Osteoblast (primary cell): ENCODE results near the gene DRAP1. TPM values are rescaled to one million over a fixed set of nuclear protein-coding genes. Genes with fewer than 3 reads are reported as not detected.
A peak's percentile ranks its signal among the peaks of the same experiment; 100 is the strongest.

ENCODE experiments used
- DNase-seq: peaks from one replicate; pipeline ENCODE4 v3.0.0; 2011; ENCODE audit warnings: low spot score, mixed read lengths; ENCODE audit not compliant: insufficient read length; ENCODE audit errors: missing footprints
- H2AFZ ChIP-seq: 2 replicates; pipeline ENCODE4 v1.6.0; 2011; ENCODE audit warnings: mild to moderate bottlenecking, low read length
- H3K27ac ChIP-seq: 2 replicates; pipeline ENCODE4 v1.5.1; 2011; ENCODE audit warnings: mild to moderate bottlenecking, low read depth, low read length, moderate library complexity
- H3K27me3 ChIP-seq: 2 replicates; pipeline ENCODE4 v1.6.0; 2012; ENCODE audit warnings: mild to moderate bottlenecking, control low read depth, inconsistent platforms, low read length, moderate library complexity; ENCODE audit not compliant: insufficient read depth
- H3K36me3 ChIP-seq: 2 replicates; pipeline ENCODE4 v1.5.1; 2011; ENCODE audit warnings: mild to moderate bottlenecking, low read length, control low read depth, moderate library complexity; ENCODE audit not compliant: insufficient read depth
- H3K4me1 ChIP-seq: 2 replicates; pipeline ENCODE4 v1.5.1; 2011; ENCODE audit warnings: mild to moderate bottlenecking, low read length, control low read depth, moderate library complexity; ENCODE audit not compliant: insufficient read depth
- H3K4me2 ChIP-seq: 2 replicates; pipeline ENCODE4 v1.6.0; 2011; ENCODE audit warnings: mild to moderate bottlenecking, low read length; ENCODE audit not compliant: insufficient read depth
- H3K4me3 ChIP-seq: fragments of 200-600 bp; sonication (generic); 3 replicates; pipeline ENCODE4 v1.5.1; 2012; ENCODE audit warnings: mild to moderate bottlenecking, low read length, inconsistent platforms; ENCODE audit not compliant: insufficient read depth
- H3K79me2 ChIP-seq: 2 replicates; pipeline ENCODE4 v1.6.0; 2012; ENCODE audit warnings: mild to moderate bottlenecking, low read length, control low read depth, inconsistent platforms; ENCODE audit not compliant: insufficient read depth
- H3K9me3 ChIP-seq: 2 replicates; pipeline ENCODE4 v1.5.1; 2011; ENCODE audit warnings: low read depth, low read length, control low read depth
- H4K20me1 ChIP-seq: 2 replicates; pipeline ENCODE4 v1.6.0; 2012; ENCODE audit warnings: mild to moderate bottlenecking, low read length, control low read depth; ENCODE audit not compliant: insufficient read depth
- CTCF ChIP-seq: IDR thresholded peaks from 2 replicates; pipeline ENCODE4 v1.5.1; 2011; ENCODE audit warnings: mild to moderate bottlenecking, low read depth, low read length, moderate library complexity; ENCODE audit errors: extremely low read depth
- total RNA-seq: library from RNA; depleted of rRNA; stranded (reverse); fragments of >200 nt; gene quantifications from 2 replicates; pipeline ENCODE4 v1.2.3, GENCODE V29; 2012

The DRAP1 gene
- total RNA-seq, 1 donor, result 170 TPM

GRCh38 chr11:65944191-65944590 is 25.0 kb downstream of the DRAP1 start:
- DNase-seq, result peak; percentile 80
- Histone ChIP-seq H3K79me2 (no peaks in the 10 kb centered on the region), H3K4me1 (peaks cover 20% of the 10 kb centered on the region), H3K27me3 (no peaks in the 10 kb centered on the region), H3K9me3 (no peaks in the 10 kb centered on the region), H3K4me2 (no peak overlapping the region), H4K20me1 (no peaks in the 10 kb centered on the region), H3K4me3 (no peak overlapping the region), H2AFZ (peak overlapping the region; percentile 70), H3K27ac (no peak overlapping the region), H3K36me3 (no peaks in the 10 kb centered on the region)
- no peak for TF ChIP-seq CTCF

- Histone ChIP-seq H3K4me3 (no peak overlapping the region), H3K4me1 (peaks cover 20% of the 10 kb centered on the region), H3K36me3 (no peaks in the 10 kb centered on the region), H3K79me2 (no peaks in the 10 kb centered on the region), H4K20me1 (no peaks in the 10 kb centered on the region), H3K4me2 (no peak overlapping the region), H3K27me3 (no peaks in the 10 kb centered on the region), H2AFZ (peak overlapping the region; percentile 47), H3K27ac (no peak overlapping the region), H3K9me3 (no peaks in the 10 kb centered on the region)
- TF ChIP-seq CTCF, result no peak
- DNase-seq, result peak; percentile 64
These were observed 25.5 kb downstream of the DRAP1 start for GRCh38 chr11:65944767-65945166.

GRCh38 chr11:65945430-65945911 is 26.2 kb downstream of the DRAP1 start, which contains the start of gene TSGA10IP:
Gene TSGA10IP (plus strand): TSS chr11:65945480. CDS start chr11:65945676, 196 bp downstream.
- H3K79me2 ChIP-seq, result no peaks in the 10 kb centered on the region
- no peaks in the 10 kb centered on the region for H3K36me3 ChIP-seq
- peak within 1 kb of the TSS; percentile 70 for H2AFZ ChIP-seq
- no peak within 1 kb of the TSS for H3K27ac ChIP-seq
- no peak within 1 kb of the TSS for H3K4me3 ChIP-seq
- no peaks in the 10 kb centered on the region for H3K27me3 ChIP-seq
- peak; percentile 73 for DNase-seq
- no peaks in the 10 kb centered on the region for H4K20me1 ChIP-seq
- TF ChIP-seq CTCF, result no peak
- peaks cover 17% of the 10 kb centered on the region for H3K4me1 ChIP-seq
- H3K4me2 ChIP-seq, result no peak within 1 kb of the TSS
- H3K9me3 ChIP-seq, result no peaks in the 10 kb centered on the region

GRCh38 chr11:65945941-65946558 is 26.8 kb downstream of the DRAP1 start:
- Histone ChIP-seq H3K4me1 (peaks cover 11% of the 10 kb centered on the region), H3K79me2 (no peaks in the 10 kb centered on the region), H2AFZ (no peak overlapping the region), H4K20me1 (no peaks in the 10 kb centered on the region), H3K4me3 (no peak overlapping the region), H3K27me3 (no peaks in the 10 kb centered on the region), H3K9me3 (no peaks in the 10 kb centered on the region), H3K4me2 (no peak overlapping the region), H3K27ac (no peak overlapping the region), H3K36me3 (no peaks in the 10 kb centered on the region)
- DNase-seq, result peak; percentile 57
- TF ChIP-seq CTCF, result no peak
